Ascending aorta (tissue), 2 donors: ENCODE results near the gene HPF1. TPM values are rescaled to one million over a fixed set of nuclear protein-coding genes. Genes with fewer than 3 reads are reported as not detected.

Experiments used
- DNase-seq, 2 donors: peaks; one replicate each; pipeline ENCODE4 v3.0.0-alpha.2; 2019; ENCODE audit warnings: low spot score in 2 of 2
- H3K27ac ChIP-seq, 2 donors: fragments of 200-600 bp; sonication (generic); one replicate each; pipeline ENCODE4 v1.5.1; 2016 to 2017; ENCODE audit warnings: mild to moderate bottlenecking in 1 of 2
- H3K27me3 ChIP-seq: fragments of 200-600 bp; sonication (generic); one replicate; pipeline ENCODE4 v1.5.1; 2017
- H3K36me3 ChIP-seq, 2 donors: fragments of 200-600 bp; sonication (generic); one replicate each; pipeline ENCODE4 v1.5.1; 2016
- H3K4me1 ChIP-seq, 2 donors: fragments of 200-600 bp; sonication (generic); one replicate each; pipeline ENCODE4 v1.5.1; 2016 to 2017; ENCODE audit warnings: mild to moderate bottlenecking in 1 of 2
- H3K4me3 ChIP-seq, 2 donors: fragments of 200-600 bp; sonication (generic); one replicate each; pipeline ENCODE4 v1.5.1; 2016 to 2017; ENCODE audit warnings: mild to moderate bottlenecking in 1 of 2
- H3K9me3 ChIP-seq, 2 donors: fragments of 200-600 bp; sonication (generic); one replicate each; pipeline ENCODE4 v1.5.1; 2016
- intact Hi-C: fragments of 100-400 bp; cut with DNase I; formaldehyde crosslinking; loops from one replicate; pipeline ENCODE4 v1.15.1; 2023
- total RNA-seq: library from RNA; depleted of rRNA; stranded (reverse); fragments of >200 nt; gene quantifications from one replicate; pipeline ENCODE4 v1.1.0, GENCODE V29; 2016
- TF ChIP-seq, protein P1 (sequence below), 3 experiments: fragments of 200-600 bp in 2 of 3; fragments of 450-650 bp in 1 of 3; sonication (generic) in 2 of 3; IDR thresholded peaks; one replicate each; pipeline ENCODE4 v1.5.1; 2016 to 2019; ENCODE audit warnings: antibody characterized with exemption in 3 of 3, mild to moderate bottlenecking in 1 of 3, moderate library complexity in 1 of 3

Gene HPF1
- total RNA-seq, 1 donor from 2014 or later: 0.53 TPM

GRCh38 chr4:169727616-169728015, 30.1 kb downstream of the HPF1 start:
- intact Hi-C loops: no loop called here
- Histone ChIP-seq H3K36me3 (peaks cover 17 to 21% of the 10 kb centered on the region in 2 donors), H3K4me1 (no peaks in the 10 kb centered on the region), H3K9me3 (no peaks in the 10 kb centered on the region), H3K27me3 (no peaks in the 10 kb centered on the region), H3K4me3 (no peak overlapping the region), H3K27ac (no peak overlapping the region)
- TF ChIP-seq, protein P1, sequence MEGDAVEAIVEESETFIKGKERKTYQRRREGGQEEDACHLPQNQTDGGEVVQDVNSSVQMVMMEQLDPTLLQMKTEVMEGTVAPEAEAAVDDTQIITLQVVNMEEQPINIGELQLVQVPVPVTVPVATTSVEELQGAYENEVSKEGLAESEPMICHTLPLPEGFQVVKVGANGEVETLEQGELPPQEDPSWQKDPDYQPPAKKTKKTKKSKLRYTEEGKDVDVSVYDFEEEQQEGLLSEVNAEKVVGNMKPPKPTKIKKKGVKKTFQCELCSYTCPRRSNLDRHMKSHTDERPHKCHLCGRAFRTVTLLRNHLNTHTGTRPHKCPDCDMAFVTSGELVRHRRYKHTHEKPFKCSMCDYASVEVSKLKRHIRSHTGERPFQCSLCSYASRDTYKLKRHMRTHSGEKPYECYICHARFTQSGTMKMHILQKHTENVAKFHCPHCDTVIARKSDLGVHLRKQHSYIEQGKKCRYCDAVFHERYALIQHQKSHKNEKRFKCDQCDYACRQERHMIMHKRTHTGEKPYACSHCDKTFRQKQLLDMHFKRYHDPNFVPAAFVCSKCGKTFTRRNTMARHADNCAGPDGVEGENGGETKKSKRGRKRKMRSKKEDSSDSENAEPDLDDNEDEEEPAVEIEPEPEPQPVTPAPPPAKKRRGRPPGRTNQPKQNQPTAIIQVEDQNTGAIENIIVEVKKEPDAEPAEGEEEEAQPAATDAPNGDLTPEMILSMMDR (IDR thresholded peaks at IDR 0.05): no peak
- DNase-seq: no peak

- no peak for DNase-seq
- H3K27ac ChIP-seq: no peak overlapping the region
- TF ChIP-seq, protein P1 (IDR thresholded peaks at IDR 0.05): no peak
- no peak overlapping the region for H3K4me3 ChIP-seq
- H3K9me3 ChIP-seq: no peaks in the 10 kb centered on the region
- intact Hi-C loops: no loop called here
- H3K4me1 ChIP-seq: no peaks in the 10 kb centered on the region
- no peaks in the 10 kb centered on the region for H3K27me3 ChIP-seq
- peaks cover 9 to 14% of the 10 kb centered on the region in 2 donors for H3K36me3 ChIP-seq
Observed at GRCh38 chr4:169724260-169724659, 33.5 kb downstream of the HPF1 start.

DNA sequence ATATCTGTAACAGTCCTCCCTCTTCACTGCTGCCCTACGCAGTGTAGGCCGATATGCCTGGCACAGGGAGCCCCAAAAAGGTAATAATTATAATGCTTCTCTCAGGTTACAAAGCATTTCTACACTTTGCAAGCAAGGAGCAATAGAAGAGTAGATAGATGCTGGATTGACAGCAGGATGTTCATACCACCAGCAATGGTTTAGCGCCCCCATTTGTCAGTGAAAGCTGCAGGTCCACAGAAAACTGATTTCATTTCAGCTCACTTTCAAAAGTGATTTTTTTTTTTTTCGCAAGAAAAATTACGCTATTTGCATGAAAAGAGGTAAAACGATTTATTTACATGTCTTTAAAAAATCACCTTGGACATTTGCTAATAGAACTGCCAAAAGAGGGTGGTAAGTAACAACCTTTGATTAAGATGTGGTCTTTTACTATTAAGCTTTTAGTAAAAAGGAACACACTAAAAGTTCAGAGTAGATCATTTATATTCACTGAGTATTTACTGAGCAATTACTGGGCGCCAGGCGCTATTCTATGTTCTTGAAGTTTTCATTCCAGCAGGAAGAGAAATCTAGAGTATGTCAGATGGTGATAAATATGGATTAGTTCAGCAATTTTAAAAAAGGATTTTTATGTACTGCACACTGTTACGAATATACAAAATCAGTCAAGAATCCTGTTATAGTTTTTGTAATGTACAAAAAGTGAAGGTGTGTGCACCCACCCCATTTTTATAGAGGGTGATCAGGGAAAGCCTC, 34.4 kb downstream of the HPF1 start:
- Histone ChIP-seq H3K9me3 (no peaks in the 10 kb centered on the region), H3K36me3 (peaks cover 9 to 11% of the 10 kb centered on the region in 2 donors), H3K4me3 (no peak overlapping the region), H3K27me3 (no peaks in the 10 kb centered on the region), H3K4me1 (no peaks in the 10 kb centered on the region), H3K27ac (no peak overlapping the region)
- TF ChIP-seq, protein P1 (IDR thresholded peaks at IDR 0.05): no peak
- intact Hi-C loops: no loop called here
- DNase-seq: no peak

DNA sequence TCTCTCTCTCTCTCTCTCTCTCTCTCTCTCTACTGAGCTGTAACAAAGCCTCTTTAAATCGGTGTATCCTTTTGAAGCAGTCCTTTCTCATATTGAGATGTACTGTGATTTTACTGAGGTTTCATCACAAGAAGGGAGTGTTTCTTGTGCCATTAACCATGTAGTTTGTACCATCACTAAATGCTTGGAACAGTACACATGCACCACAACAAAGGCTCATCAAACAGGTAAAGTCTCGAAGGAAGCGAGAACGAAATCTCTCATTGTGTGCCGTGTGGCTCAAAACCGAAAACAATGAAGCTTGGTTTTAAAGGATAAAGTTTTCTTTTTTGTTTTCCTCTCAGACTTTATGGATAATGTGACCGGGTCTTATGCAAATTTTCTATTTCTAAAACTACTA, 37.2 kb downstream of the HPF1 start:
- H3K4me3 ChIP-seq: no peak overlapping the region
- no peaks in the 10 kb centered on the region for H3K4me1 ChIP-seq
- intact Hi-C loops: no loop called here
- no peaks in the 10 kb centered on the region for H3K27me3 ChIP-seq
- H3K9me3 ChIP-seq: no peaks in the 10 kb centered on the region
- peaks cover 9 to 11% of the 10 kb centered on the region in 2 donors for H3K36me3 ChIP-seq
- DNase-seq: no peak
- no peak overlapping the region for H3K27ac ChIP-seq
- TF ChIP-seq, protein P1 (IDR thresholded peaks at IDR 0.05): no peak

DNA sequence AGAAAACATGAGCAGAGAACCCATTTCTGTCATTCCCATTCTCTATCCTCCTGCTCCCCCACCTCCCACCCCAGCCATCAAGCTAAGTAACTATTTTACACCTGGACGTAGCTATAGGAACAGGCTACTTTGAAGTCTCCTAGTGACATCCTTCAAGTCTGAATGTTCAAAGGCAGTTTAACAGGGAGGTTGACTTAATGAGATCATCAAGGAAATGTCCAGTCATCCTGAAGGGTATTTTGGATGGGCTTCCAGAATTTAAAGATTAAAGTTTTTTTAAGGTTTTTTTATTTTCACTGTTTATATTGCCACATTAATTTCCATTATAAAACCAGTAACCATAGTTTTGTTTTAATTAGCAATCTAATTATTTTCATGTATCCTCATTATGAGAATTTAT, 41.1 kb downstream of the HPF1 start:
- TF ChIP-seq, protein P1 (IDR thresholded peaks at IDR 0.05): no peak
- H3K4me1 ChIP-seq: no peaks in the 10 kb centered on the region
- DNase-seq: no peak
- no peaks in the 10 kb centered on the region for H3K9me3 ChIP-seq
- intact Hi-C loops: no loop called here
- H3K36me3 ChIP-seq: peaks cover 6 to 23% of the 10 kb centered on the region in 2 donors
- H3K27ac ChIP-seq: no peak overlapping the region
- no peak overlapping the region for H3K4me3 ChIP-seq
- H3K27me3 ChIP-seq: no peaks in the 10 kb centered on the region
